H9 (cell line): ENCODE data around the gene NME2. TPM values are rescaled to one million over a fixed set of nuclear protein-coding genes. Genes with fewer than 3 reads are reported as not detected.

Experiments
- DNase-seq: peaks from one replicate; pipeline ENCODE4 v3.0.0-alpha.2; 2017
- H2AFZ ChIP-seq: one replicate; pipeline ENCODE4 v1.6.1; 2013; ENCODE audit warnings: mild to moderate bottlenecking, low read length, control low read depth, moderate library complexity
- H2AK5ac ChIP-seq: 2 replicates; pipeline ENCODE4 v1.6.1; 2013; ENCODE audit warnings: low read length, control low read depth, mixed read lengths; ENCODE audit not compliant: insufficient read length
- H2BK120ac ChIP-seq: one replicate; pipeline ENCODE4 v1.6.1; 2013; ENCODE audit warnings: low read depth, mild to moderate bottlenecking, low read length, control low read depth, inconsistent platforms; ENCODE audit not compliant: poor library complexity, severe bottlenecking
- H2BK12ac ChIP-seq: 2 replicates; pipeline ENCODE4 v1.6.1; 2013; ENCODE audit warnings: low read length, control low read depth, mixed read lengths, low read depth; ENCODE audit not compliant: insufficient read length
- H2BK15ac ChIP-seq: 2 replicates; pipeline ENCODE4 v1.6.1; 2013; ENCODE audit warnings: low read depth, low read length, control low read depth
- H2BK20ac ChIP-seq: one replicate; pipeline ENCODE4 v1.6.1; 2013; ENCODE audit warnings: low read depth, mild to moderate bottlenecking, low read length, control low read depth, inconsistent platforms; ENCODE audit not compliant: poor library complexity, severe bottlenecking
- H2BK5ac ChIP-seq: 2 replicates; pipeline ENCODE4 v1.6.1; 2013; ENCODE audit warnings: low read length, control low read depth, mixed read lengths; ENCODE audit not compliant: insufficient read length
- H3K14ac ChIP-seq: 2 replicates; pipeline ENCODE4 v1.6.1; 2013; ENCODE audit warnings: low read length, control low read depth; ENCODE audit not compliant: insufficient read depth
- H3K18ac ChIP-seq: 2 replicates; pipeline ENCODE4 v1.6.1; 2013; ENCODE audit warnings: low read depth, mild to moderate bottlenecking, mixed read lengths, low read length, control low read depth; ENCODE audit not compliant: insufficient read length
- H3K23ac ChIP-seq: 2 replicates; pipeline ENCODE4 v1.6.1; 2013; ENCODE audit warnings: low read length, control low read depth, mixed read lengths, low read depth; ENCODE audit not compliant: insufficient read length
- H3K23me2 ChIP-seq: 2 replicates; pipeline ENCODE4 v1.6.1; 2013; ENCODE audit warnings: low read depth, mild to moderate bottlenecking, mixed read lengths, low read length, control low read depth; ENCODE audit not compliant: insufficient read length, poor library complexity, severe bottlenecking
- H3K27ac ChIP-seq: 2 replicates; pipeline ENCODE4 v1.5.1; 2013; ENCODE audit warnings: low read length, control low read depth, mixed read lengths, low read depth; ENCODE audit not compliant: insufficient read length
- H3K27me3 ChIP-seq: 2 replicates; pipeline ENCODE4 v1.6.1; 2013; ENCODE audit warnings: low read length, control low read depth, inconsistent platforms; ENCODE audit not compliant: insufficient read depth
- H3K4ac ChIP-seq: 2 replicates; pipeline ENCODE4 v1.6.1; 2013; ENCODE audit warnings: low read depth, mild to moderate bottlenecking, control low read depth, inconsistent platforms, low read length, moderate library complexity
- H3K4me1 ChIP-seq: 2 replicates; pipeline ENCODE4 v1.6.1; 2013; ENCODE audit warnings: low read length, control low read depth, inconsistent platforms; ENCODE audit not compliant: insufficient read depth
- H3K4me2 ChIP-seq: 2 replicates; pipeline ENCODE4 v1.6.1; 2013; ENCODE audit warnings: low read length, control low read depth, mixed read lengths; ENCODE audit not compliant: insufficient read length, insufficient read depth
- H3K56ac ChIP-seq: 2 replicates; pipeline ENCODE4 v1.6.1; 2013; ENCODE audit warnings: low read depth, mild to moderate bottlenecking, mixed read lengths, low read length, control low read depth; ENCODE audit not compliant: insufficient read length
- H3K79me1 ChIP-seq: 2 replicates; pipeline ENCODE4 v1.6.1; 2013; ENCODE audit warnings: low read depth, mild to moderate bottlenecking, moderate library complexity, low read length, control low read depth, inconsistent platforms; ENCODE audit not compliant: insufficient read depth, poor library complexity, severe bottlenecking
- H3K79me2 ChIP-seq: 2 replicates; pipeline ENCODE4 v1.6.1; 2013; ENCODE audit warnings: low read length, control low read depth, inconsistent platforms; ENCODE audit not compliant: insufficient read depth
- H3K9ac ChIP-seq: 2 replicates; pipeline ENCODE4 v1.6.1; 2013; ENCODE audit warnings: low read length, control low read depth, mixed read lengths; ENCODE audit not compliant: insufficient read length; ENCODE audit errors: extremely low read depth
- H3K9me3 ChIP-seq: one replicate; pipeline ENCODE4 v1.6.1; 2013; ENCODE audit warnings: low read depth, low read length, inconsistent platforms; ENCODE audit not compliant: control insufficient read depth
- H3T11ph ChIP-seq: one replicate; pipeline ENCODE4 v1.6.1; 2013; ENCODE audit warnings: mild to moderate bottlenecking, low read length, control low read depth, inconsistent platforms
- H4K20me1 ChIP-seq: one replicate; pipeline ENCODE4 v1.6.1; 2013; ENCODE audit not compliant: control insufficient read depth, insufficient read length, insufficient read depth
- H4K5ac ChIP-seq: 2 replicates; pipeline ENCODE4 v1.6.1; 2013; ENCODE audit warnings: low read depth, mild to moderate bottlenecking, mixed read lengths, low read length, control low read depth; ENCODE audit not compliant: insufficient read length
- H4K8ac ChIP-seq: replicated peaks from 2 replicates; pipeline ENCODE4 v1.6.1; 2013; ENCODE audit warnings: low read length, control low read depth, mixed read lengths, low read depth; ENCODE audit not compliant: insufficient read length
- H4K91ac ChIP-seq: 2 replicates; pipeline ENCODE4 v1.6.1; 2013; ENCODE audit warnings: low read depth, mild to moderate bottlenecking, moderate library complexity, mixed read lengths, low read length, control low read depth; ENCODE audit not compliant: insufficient read length
- H3K27ac Mint-ChIP-seq, 3 experiments: 2 replicates in 2 of 3; 3 replicates in 1 of 3; pipeline ENCODE4 v1.8.0; 2020 to 2021; ENCODE audit warnings: mixed read lengths in 3 of 3, mild to moderate bottlenecking in 1 of 3, moderate library complexity in 1 of 3
- H3K27me3 Mint-ChIP-seq: 2 replicates; pipeline ENCODE4 v1.8.0; 2021; ENCODE audit warnings: low read depth, mild to moderate bottlenecking, moderate library complexity, mixed read lengths
- H3K36me3 Mint-ChIP-seq, 3 experiments: 2 replicates in 2 of 3; 3 replicates in 1 of 3; pipeline ENCODE4 v1.8.0; 2020 to 2021; ENCODE audit warnings: low read depth in 3 of 3, mixed read lengths in 3 of 3; ENCODE audit not compliant: insufficient read depth in 1 of 3
- H3K4me1 Mint-ChIP-seq, 2 experiments: 2 replicates each; pipeline ENCODE4 v1.8.0; 2020; ENCODE audit warnings: mixed read lengths in 2 of 2
- H3K4me3 Mint-ChIP-seq, 2 experiments: 2 replicates in 1 of 2; 3 replicates in 1 of 2; pipeline ENCODE4 v1.8.0; 2020 to 2021; ENCODE audit warnings: mild to moderate bottlenecking in 2 of 2, mixed read lengths in 2 of 2, moderate library complexity in 1 of 2
- H3K9me3 Mint-ChIP-seq, 2 experiments: 2 replicates in 1 of 2; 3 replicates in 1 of 2; pipeline ENCODE4 v1.8.0; 2020; ENCODE audit warnings: mild to moderate bottlenecking in 2 of 2, mixed read lengths in 2 of 2, moderate library complexity in 1 of 2
- CTCF ChIP-seq: fragments of 200-600 bp; sonication (generic); conservative IDR thresholded peaks from 3 replicates; pipeline ENCODE4 v1.8.0; 2021; ENCODE audit warnings: antibody characterized with exemption, mild to moderate bottlenecking
- WGBS: extraction: QIAGEN DNeasy Blood & Tissue Kit; methylation state at CpG from one replicate; pipeline ENCODE4 v1.1.7; 2013; ENCODE audit warnings: missing lambda C conversion rate, low lambda C conversion rate, mixed read lengths; ENCODE audit not compliant: insufficient read length; ENCODE audit errors: extremely low coverage; 5-methylcytosine and 5-hydroxymethylcytosine counted together
- total RNA-seq: library from RNA; stranded (reverse); gene quantifications from 2 replicates; pipeline ENCODE4 v1.2.1, GENCODE V29; 2021

NME2 gene
- total RNA-seq, 1 experiment from 2014 or later: 819 TPM

- Histone ChIP-seq H3K27me3 (no peaks in the 10 kb centered on the region), H3K79me1 (no peaks in the 10 kb centered on the region), H3K9ac (no peak overlapping the region), H4K91ac (no peak overlapping the region), H2BK120ac (no peak overlapping the region), H2AK5ac (no peak overlapping the region), H3K27ac (no peak overlapping the region), H3K4me1 (no peaks in the 10 kb centered on the region; the same call in 1 of the 2 replicates), H4K20me1 (no peaks in the 10 kb centered on the region), H2AFZ (no peak overlapping the region), H4K8ac (no peak overlapping the region), H3K4me2 (no peak overlapping the region), H4K5ac (no peak overlapping the region), H3T11ph (no peak overlapping the region), H2BK20ac (no peak overlapping the region), H3K23me2 (no peaks in the 10 kb centered on the region), H3K14ac (no peak overlapping the region), H3K23ac (no peak overlapping the region), H2BK15ac (no peak overlapping the region), H3K18ac (no peak overlapping the region), H3K9me3 (no peaks in the 10 kb centered on the region), H3K56ac (no peak overlapping the region), H3K79me2 (no peaks in the 10 kb centered on the region), H2BK12ac (no peak overlapping the region), H2BK5ac (no peak overlapping the region), H3K4ac (no peak overlapping the region)
- Mint-ChIP-seq H3K9me3 (peaks cover 3% of the 10 kb centered on the region in 2 experiments; a peak in 4 of 5 replicates), H3K27ac (no peak overlapping the region), H3K4me1 (peaks cover 0 to 2% of the 10 kb centered on the region in 2 experiments; a peak in 1 of 4 replicates), H3K27me3 (no peaks in the 10 kb centered on the region), H3K4me3 (no peak overlapping the region), H3K36me3 (peaks cover 0 to 3% (median 0%) of the 10 kb centered on the region in 3 experiments; a peak in 1 of 7 replicates)
- WGBS: no CpG with 5 or more reads among the region's 2 CpGs
- DNase-seq: no peak
- TF ChIP-seq CTCF: no peak
Measured at GRCh38 chr17:51133365-51133764, 32.8 kb upstream of the NME2 start.
